SIG-M5 treated with dmso at 0.1 percent for 504 hours (cell line): ENCODE measurements around the gene CNOT4.
"Not testable (repeated sequence)": the region's sequence is repeated elsewhere in the genome, so short reads cannot be mapped to it uniquely, and the experiment has no call there.

Experiments used
- DNase-seq: peaks from one replicate; lab custom pipeline; 2025; ENCODE audit not compliant: unreplicated experiment; lab: John Stamatoyannopoulos, UW

CNOT4 gene

GRCh38 chr7:135368416-135369186 lies 141.3 kb downstream of the CNOT4 start:
- no peak for DNase-seq

GRCh38 chr7:135366843-135367508 lies 142.9 kb downstream of the CNOT4 start:
- no peak for DNase-seq

GRCh38 chr7:135365721-135366120 lies 144.2 kb downstream of the CNOT4 start:
- no peak for DNase-seq

GRCh38 chr7:135364206-135364605 lies 145.7 kb downstream of the CNOT4 start:
- DNase-seq: no peak

GRCh38 chr7:135362871-135363270 lies 147.0 kb downstream of the CNOT4 start:
- DNase-seq: no peak

GRCh38 chr7:135361788-135362187 lies 148.1 kb downstream of the CNOT4 start:
- no peak for DNase-seq

- no peak for DNase-seq
Measured at GRCh38 chr7:135359615-135360014, 150.3 kb downstream of the CNOT4 start.

GRCh38 chr7:135355377-135356048 lies 154.4 kb downstream of the CNOT4 start:
- DNase-seq: no peak

GRCh38 chr7:135353832-135354231 lies 156.1 kb downstream of the CNOT4 start:
- DNase-seq: no peak

GRCh38 chr7:135352285-135352684 lies 157.6 kb downstream of the CNOT4 start:
- no peak for DNase-seq

- not testable (repeated sequence) for DNase-seq
Measured at GRCh38 chr7:135351070-135351469, 158.8 kb downstream of the CNOT4 start.

GRCh38 chr7:135349746-135350145 lies 160.2 kb downstream of the CNOT4 start:
- no peak for DNase-seq

- DNase-seq: no peak
Measured at GRCh38 chr7:135348493-135348892, 161.4 kb downstream of the CNOT4 start.

- no peak for DNase-seq
Measured at GRCh38 chr7:135343361-135343760, 166.5 kb downstream of the CNOT4 start.

- no peak for DNase-seq
Measured at GRCh38 chr7:135342887-135343286, 167.0 kb downstream of the CNOT4 start.

GRCh38 chr7:135341049-135341448 lies 168.9 kb downstream of the CNOT4 start:
- DNase-seq: peak; percentile 8

- DNase-seq: no peak
Measured at GRCh38 chr7:135337977-135338550, 171.8 kb downstream of the CNOT4 start.

GRCh38 chr7:135337506-135337905 lies 172.4 kb downstream of the CNOT4 start:
- no peak for DNase-seq

GRCh38 chr7:135335628-135336139 lies 174.2 kb downstream of the CNOT4 start:
- peak; percentile 28 for DNase-seq

- no peak for DNase-seq
Measured at GRCh38 chr7:135334830-135335543, 174.9 kb downstream of the CNOT4 start.

- DNase-seq: no peak
Measured at GRCh38 chr7:135333946-135334345, 176.0 kb downstream of the CNOT4 start.
